C1 segment of cervical spinal cord (tissue), 14 donors: ENCODE data around the gene ZNF346.
A peak's percentile ranks its signal among the peaks of the same experiment; 100 is the strongest.
"Not testable (repeated sequence)": the region's sequence is repeated elsewhere in the genome, so short reads cannot be mapped to it uniquely, and the experiment has no call there.

ENCODE experiments used
- DNase-seq, 14 donors: peaks; one replicate each; lab custom pipeline; 2025; lab: John Stamatoyannopoulos, UW

The ZNF346 gene

GRCh38 chr5:177022386-177023302, at the start of gene ZNF346:
ZNF346 (plus strand) TSS chr5:177022696; CDS start chr5:177022739, 43 bp downstream.
- peak in 13 of 14 donors; percentile 34 to 90 (median 75) for DNase-seq

GRCh38 chr5:176979669-176980068, 42.8 kb upstream of the ZNF346 start:
- no peak for DNase-seq

- no peak for DNase-seq
Measured at GRCh38 chr5:176980818-176981217, 41.7 kb upstream of the ZNF346 start.

GRCh38 chr5:176983112-176983511, 39.4 kb upstream of the ZNF346 start:
- DNase-seq: not testable (repeated sequence)

GRCh38 chr5:176983593-176983992, 38.9 kb upstream of the ZNF346 start:
- not testable (repeated sequence) for DNase-seq

- not testable (repeated sequence) for DNase-seq
Measured at GRCh38 chr5:176984176-176984575, 38.3 kb upstream of the ZNF346 start.

- no peak for DNase-seq
Measured at GRCh38 chr5:176985516-176985915, 37.0 kb upstream of the ZNF346 start.

GRCh38 chr5:176986280-176986679, 36.2 kb upstream of the ZNF346 start:
- no peak for DNase-seq

- DNase-seq: no peak
Measured at GRCh38 chr5:176987583-176987982, 34.9 kb upstream of the ZNF346 start.

- DNase-seq: not testable (repeated sequence)
Measured at GRCh38 chr5:176993081-176993480, 29.4 kb upstream of the ZNF346 start.

- DNase-seq: no peak
Measured at GRCh38 chr5:176994460-176995121, 27.9 kb upstream of the ZNF346 start.

- DNase-seq: no peak
Measured at GRCh38 chr5:176995122-176995490, 27.4 kb upstream of the ZNF346 start.

GRCh38 chr5:176995896-176996767, 26.4 kb upstream of the ZNF346 start:
- DNase-seq: no peak

GRCh38 chr5:176996780-176997179, 25.7 kb upstream of the ZNF346 start:
- DNase-seq: no peak

- no peak for DNase-seq
Measured at GRCh38 chr5:176998828-176999227, 23.7 kb upstream of the ZNF346 start.

- not testable (repeated sequence) for DNase-seq
Measured at GRCh38 chr5:176999526-176999925, 23.0 kb upstream of the ZNF346 start.

GRCh38 chr5:177003649-177004048, 18.8 kb upstream of the ZNF346 start:
- DNase-seq: no peak

GRCh38 chr5:177004961-177005360, 17.5 kb upstream of the ZNF346 start:
- DNase-seq: no peak

GRCh38 chr5:177005619-177006264, 16.8 kb upstream of the ZNF346 start:
- DNase-seq: peak in 11 of 14 donors; percentile 29 to 71 (median 59)

GRCh38 chr5:177006265-177006972, 16.1 kb upstream of the ZNF346 start, which contains the start of gene UIMC1:
UIMC1 (minus strand) TSS chr5:177006779; CDS start chr5:176982615, 24,164 bp downstream.
- DNase-seq: peak; percentile 35 to 92 (median 84)
